Gastroesophageal sphincter (tissue), 4 donors: ENCODE measurements around the gene COL6A1. TPM values are rescaled to one million over a fixed set of nuclear protein-coding genes. Genes with fewer than 3 reads are reported as not detected.

Experiments used
- ATAC-seq: fragments of 150-250 bp; one replicate; pipeline ENCODE4 v1.9.1; 2016; ENCODE audit warnings: mild to moderate bottlenecking, moderate library complexity
- H3K27ac ChIP-seq, 4 donors: fragments of 200-600 bp; sonication (generic) in 3 of 4; 1 replicate in 3 of 4; 2 replicates in 1 of 4; pipeline ENCODE4 v1.5.1; 2016 to 2019
- H3K27me3 ChIP-seq: fragments of 200-600 bp; sonication (generic); one replicate; pipeline ENCODE4 v1.5.1; 2019
- H3K36me3 ChIP-seq, 2 donors: fragments of 200-600 bp; sonication (generic); one replicate each; pipeline ENCODE4 v1.5.1; 2019; ENCODE audit warnings: control low read depth in 1 of 2
- H3K4me1 ChIP-seq, 3 donors: fragments of 200-600 bp; sonication (generic); 1 replicate in 2 of 3; 2 replicates in 1 of 3; pipeline ENCODE4 v1.5.1; 2016 to 2019; ENCODE audit warnings: control low read depth in 2 of 3
- H3K4me3 ChIP-seq, 2 donors: fragments of 200-600 bp; sonication (generic); one replicate each; pipeline ENCODE4 v1.5.1; 2019; ENCODE audit warnings: mild to moderate bottlenecking in 1 of 2, moderate library complexity in 1 of 2
- H3K9me3 ChIP-seq, 3 donors: fragments of 200-600 bp; sonication (generic); one replicate each; pipeline ENCODE4 v1.5.1; 2017 to 2019; ENCODE audit warnings: control low read depth in 2 of 3
- CTCF ChIP-seq, 4 experiments: fragments of 200-600 bp in 2 of 4; fragments of 450-650 bp in 2 of 4; sonication (generic) in 1 of 4; IDR thresholded peaks; one replicate each; pipeline ENCODE4 v1.5.1; 2017 to 2019; ENCODE audit warnings: antibody characterized with exemption in 4 of 4, mild to moderate bottlenecking in 2 of 4, moderate library complexity in 2 of 4
- EP300 ChIP-seq: sonication (generic); formaldehyde crosslinking; IDR thresholded peaks from one replicate; pipeline ENCODE4 v1.6.1; 2017; ENCODE audit warnings: antibody characterized with exemption, mild to moderate bottlenecking
- POLR2A ChIP-seq, 2 donors: fragments of 450-650 bp; IDR thresholded peaks; one replicate each; pipeline ENCODE4 v1.6.1; 2017; ENCODE audit warnings: antibody characterized with exemption in 2 of 2, mild to moderate bottlenecking in 2 of 2, moderate library complexity in 1 of 2
- POLR2AphosphoS5 ChIP-seq: sonication (generic); formaldehyde crosslinking; IDR thresholded peaks from one replicate; pipeline ENCODE4 v1.6.1; 2017; ENCODE audit warnings: antibody characterized with exemption
- WGBS, 2 donors: methylation state at CpG; one replicate each; pipeline ENCODE4 v1.1.5; 2018; ENCODE audit warnings: low coverage in 1 of 2; 5-methylcytosine and 5-hydroxymethylcytosine counted together
- total RNA-seq, 4 donors: library from RNA; depleted of rRNA; stranded (reverse); fragments of >200 nt; gene quantifications; one replicate each; pipeline ENCODE4 v1.1.0, GENCODE V29; 2016

Gene COL6A1
- total RNA-seq, 4 donors from 2014 or later: 477 to 1,231 (median 878) TPM

DNA sequence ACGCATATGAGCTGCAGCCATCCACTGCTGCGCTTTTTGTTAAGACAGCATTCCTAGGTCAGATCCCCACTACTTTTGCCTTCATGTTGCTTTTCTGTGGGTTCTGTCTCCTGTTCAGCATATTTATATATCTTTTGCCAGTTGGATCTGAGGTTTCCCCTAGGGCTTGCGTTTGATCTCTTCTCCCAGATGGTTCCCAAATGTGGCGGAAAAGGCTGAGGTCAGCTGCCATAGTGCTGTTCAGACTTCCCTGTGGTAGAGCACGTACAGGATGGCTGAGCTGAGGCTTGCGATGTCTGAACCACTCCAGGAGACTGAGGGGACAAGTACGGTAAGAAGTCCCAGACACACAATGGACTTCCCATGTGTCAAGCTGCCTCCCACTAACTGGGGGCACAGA is 39.8 kb downstream of the COL6A1 start:
- Histone ChIP-seq H3K36me3 (no peaks in the 10 kb centered on the region), H3K9me3 (no peaks in the 10 kb centered on the region), H3K4me3 (no peak overlapping the region), H3K4me1 (peaks cover 14 to 64% (median 17%) of the 10 kb centered on the region in 3 donors), H3K27me3 (no peaks in the 10 kb centered on the region), H3K27ac (peak overlapping the region; percentile 84 to 94 (median 91))
- TF ChIP-seq POLR2A (IDR thresholded peaks at IDR 0.05): no peak
- TF ChIP-seq EP300: no peak
- TF ChIP-seq POLR2AphosphoS5: no peak
- TF ChIP-seq CTCF (IDR thresholded peaks at IDR 0.05): no peak
- 69 to 89% methylated on average over 2 of the region's 7 CpGs for WGBS, 2 donors
- ATAC-seq: no peak

GRCh38 chr21:46021978-46022544 is 40.5 kb downstream of the COL6A1 start:
- peak overlapping the region; percentile 84 to 94 (median 91) for H3K27ac ChIP-seq
- WGBS, 2 donors: 12% methylated on average over 13 of the region's 23 CpGs; no CpG with 5 or more reads in 1 of the 2 donors
- peak; percentile 89 for ATAC-seq
- peak in 2 of 4 experiments; percentile 20 to 57 for TF ChIP-seq CTCF (IDR thresholded peaks at IDR 0.05)
- no peak for TF ChIP-seq POLR2A (IDR thresholded peaks at IDR 0.05)
- peak; percentile 71 for TF ChIP-seq POLR2AphosphoS5
- TF ChIP-seq EP300: no peak
- no peaks in the 10 kb centered on the region for H3K36me3 ChIP-seq
- no peak overlapping the region for H3K4me3 ChIP-seq
- no peaks in the 10 kb centered on the region for H3K9me3 ChIP-seq
- H3K4me1 ChIP-seq: peaks cover 14 to 67% (median 18%) of the 10 kb centered on the region in 3 donors
- H3K27me3 ChIP-seq: no peaks in the 10 kb centered on the region

DNA sequence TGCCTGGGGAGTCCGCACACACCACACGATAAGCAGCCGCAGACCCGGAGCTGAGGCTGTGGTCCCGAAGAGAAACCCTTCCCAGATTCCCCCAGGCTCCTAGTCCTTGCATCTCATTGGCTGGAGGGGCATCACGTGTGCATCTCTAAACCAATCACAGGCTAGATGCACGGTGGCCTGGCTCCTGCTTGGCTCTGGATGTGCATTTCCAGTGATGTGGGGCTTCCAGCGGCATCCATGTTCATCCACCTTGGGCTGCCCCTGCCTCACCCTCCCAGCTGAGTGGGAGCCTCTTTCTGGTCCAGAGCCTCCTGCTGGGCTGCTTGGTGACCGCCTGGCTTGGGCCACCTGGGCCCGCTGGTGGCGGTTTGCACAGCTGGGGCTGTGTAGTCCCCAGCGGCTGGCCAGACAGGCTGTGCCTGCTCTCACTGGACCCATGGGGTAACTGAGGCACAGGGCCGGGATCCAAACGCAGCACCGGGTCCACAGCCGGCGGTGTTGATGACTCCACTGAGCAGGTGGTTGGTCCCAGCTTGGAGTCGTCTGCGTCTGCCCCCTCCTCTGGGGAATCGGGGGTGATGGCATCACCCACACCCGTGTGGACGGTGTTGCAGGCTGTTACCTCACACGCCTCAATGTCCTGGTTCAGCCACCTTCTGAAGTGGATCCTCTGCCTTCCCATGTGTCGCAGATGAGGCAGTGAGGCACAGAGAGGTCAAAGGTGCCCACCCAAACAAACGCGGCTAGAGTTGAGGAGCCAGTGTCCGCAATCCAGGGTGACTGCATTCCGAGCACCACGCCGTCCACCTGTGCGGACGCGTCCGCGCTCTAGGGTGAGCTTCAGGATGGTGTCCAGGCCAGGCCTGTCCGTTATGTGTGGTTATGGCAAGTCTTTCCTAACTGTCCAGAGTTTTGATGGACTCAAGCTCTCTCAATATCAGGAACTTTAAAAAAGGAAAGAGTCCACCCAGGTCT is 41.3 kb downstream of the COL6A1 start:
- Histone ChIP-seq H3K4me3 (no peak overlapping the region), H3K27ac (peak overlapping the region; percentile 84 to 94 (median 90)), H3K9me3 (no peaks in the 10 kb centered on the region), H3K27me3 (no peaks in the 10 kb centered on the region), H3K36me3 (no peaks in the 10 kb centered on the region), H3K4me1 (peaks cover 14 to 74% (median 25%) of the 10 kb centered on the region in 3 donors)
- ATAC-seq: peak; percentile 52
- TF ChIP-seq POLR2AphosphoS5 (no peak), EP300 (no peak), POLR2A (IDR thresholded peaks at IDR 0.05) (no peak), CTCF (IDR thresholded peaks at IDR 0.05) (no peak)
- 80 to 83% methylated on average over 1 to 2 of the region's 36 CpGs for WGBS, 2 donors

DNA sequence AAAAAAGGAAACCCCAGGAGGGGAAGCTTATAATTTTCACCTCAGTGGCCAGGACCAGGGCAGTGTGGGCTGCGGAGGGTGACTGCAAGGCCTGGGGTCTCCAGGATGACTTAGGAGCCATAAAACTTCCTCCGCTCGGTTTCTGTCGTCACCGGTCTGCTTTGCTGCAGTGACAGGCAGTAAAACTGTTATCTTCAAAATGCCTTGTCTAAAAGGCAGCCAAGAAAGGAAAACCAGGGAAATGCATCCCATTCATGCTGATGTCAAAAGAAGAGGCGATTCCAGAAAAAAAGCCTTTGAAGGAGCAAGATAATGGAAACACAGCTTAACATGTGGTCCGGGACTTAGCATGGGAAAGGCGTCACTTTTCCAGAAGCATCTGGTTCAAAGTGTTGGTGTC is 42.0 kb downstream of the COL6A1 start:
- Histone ChIP-seq H3K27ac (peak overlapping the region; percentile 84 to 94 (median 90)), H3K9me3 (no peaks in the 10 kb centered on the region), H3K27me3 (no peaks in the 10 kb centered on the region), H3K36me3 (no peaks in the 10 kb centered on the region), H3K4me1 (peaks cover 18 to 82% (median 32%) of the 10 kb centered on the region in 3 donors), H3K4me3 (no peak overlapping the region)
- 51 to 71% methylated on average over 6 to 8 of the region's 8 CpGs for WGBS, 2 donors
- ATAC-seq: no peak
- no peak for TF ChIP-seq EP300
- no peak for TF ChIP-seq POLR2AphosphoS5

GRCh38 chr21:46024141-46024540 is 42.6 kb downstream of the COL6A1 start:
- TF ChIP-seq POLR2A (IDR thresholded peaks at IDR 0.05): no peak
- no peak for TF ChIP-seq EP300
- TF ChIP-seq POLR2AphosphoS5: no peak
- TF ChIP-seq CTCF (IDR thresholded peaks at IDR 0.05): no peak
- no peak for ATAC-seq
- Histone ChIP-seq H3K27ac (peak overlapping the region; percentile 84 to 94 (median 90)), H3K27me3 (no peaks in the 10 kb centered on the region), H3K9me3 (no peaks in the 10 kb centered on the region), H3K4me3 (no peak overlapping the region), H3K36me3 (no peaks in the 10 kb centered on the region), H3K4me1 (peaks cover 18 to 87% (median 35%) of the 10 kb centered on the region in 3 donors)
- WGBS, 2 donors: 69 to 74% methylated on average over 2 to 3 of the region's 3 CpGs
